Naive B cell (primary cell): ENCODE measurements around the gene RBM25. TPM values are rescaled to one million over a fixed set of nuclear protein-coding genes. Genes with fewer than 3 reads are reported as not detected.
"Not testable (repeated sequence)": the region's sequence is repeated elsewhere in the genome, so short reads cannot be mapped to it uniquely, and the experiment has no call there.

Experiments
- ATAC-seq, 2 donors: fragments of 150-1000 bp; cut with Tn5 transposase; 2 replicates each; pipeline ENCODE4 v1.10.0; 2021; ENCODE audit warnings: low read depth in 2 of 2, mild to moderate bottlenecking in 2 of 2, moderate library complexity in 2 of 2
- DNase-seq: peaks from one replicate; pipeline ENCODE4 v3.0.0; 2022
- H3K27ac Mint-ChIP-seq, 6 donors: one replicate each; pipeline ENCODE4 v1.8.0; 2020 to 2022; ENCODE audit warnings: mild to moderate bottlenecking in 6 of 6, mixed read lengths in 6 of 6, moderate library complexity in 5 of 6, inconsistent platforms in 2 of 6
- H3K27me3 Mint-ChIP-seq, 3 donors: one replicate each; pipeline ENCODE4 v1.8.0; 2021 to 2022; ENCODE audit warnings: mixed read lengths in 3 of 3, mild to moderate bottlenecking in 1 of 3
- H3K36me3 Mint-ChIP-seq, 2 donors: one replicate each; pipeline ENCODE4 v1.8.0; 2020 to 2022; ENCODE audit warnings: mixed read lengths in 2 of 2, inconsistent platforms in 1 of 2, mild to moderate bottlenecking in 1 of 2
- H3K4me1 Mint-ChIP-seq, 3 donors: one replicate each; pipeline ENCODE4 v1.8.0; 2020 to 2022; ENCODE audit warnings: mixed read lengths in 3 of 3, inconsistent platforms in 1 of 3, mild to moderate bottlenecking in 1 of 3, moderate library complexity in 1 of 3
- H3K4me3 Mint-ChIP-seq, 8 donors: one replicate each; pipeline ENCODE4 v1.8.0; 2020 to 2022; ENCODE audit warnings: mild to moderate bottlenecking in 8 of 8, mixed read lengths in 8 of 8, moderate library complexity in 8 of 8, inconsistent platforms in 2 of 8
- H3K9me3 Mint-ChIP-seq, 7 donors: one replicate each; pipeline ENCODE4 v1.8.0; 2020 to 2022; ENCODE audit warnings: mixed read lengths in 7 of 7, mild to moderate bottlenecking in 5 of 7, inconsistent platforms in 2 of 7, moderate library complexity in 1 of 7
- polyA plus RNA-seq, 6 donors: library from polyadenylated mRNA; unstranded; fragments of 300-500 nt; fragmentation: Illumina TruSeq; gene quantifications; one replicate each; pipeline ENCODE4 v1.2.3, GENCODE V29; 2021; ENCODE audit warnings: low read depth in 6 of 6

RBM25 gene
- polyA plus RNA-seq, 6 donors from 2014 or later: 20.6 to 76.8 (median 48.5) TPM

- H3K9me3 Mint-ChIP-seq: no peaks in the 10 kb centered on the region
- H3K4me1 Mint-ChIP-seq: peaks cover 0 to 4% (median 0%) of the 10 kb centered on the region in 3 donors
- no peaks in the 10 kb centered on the region for H3K36me3 Mint-ChIP-seq
- peak overlapping the region in 2 of 6 donors; percentile 15 to 32 for H3K27ac Mint-ChIP-seq
- no peaks in the 10 kb centered on the region for H3K27me3 Mint-ChIP-seq
- DNase-seq (no peak), ATAC-seq (no peak)
- no peak overlapping the region for H3K4me3 Mint-ChIP-seq
Observed at GRCh38 chr14:73153272-73153671, 94.9 kb downstream of the RBM25 start.

- H3K27ac Mint-ChIP-seq: no peak overlapping the region
- no peaks in the 10 kb centered on the region for H3K27me3 Mint-ChIP-seq
- peaks cover 14 to 30% of the 10 kb centered on the region in 2 donors for H3K36me3 Mint-ChIP-seq
- peaks cover 0 to 5% (median 0%) of the 10 kb centered on the region in 3 donors for H3K4me1 Mint-ChIP-seq
- H3K9me3 Mint-ChIP-seq: peaks cover 0 to 1% (median 0%) of the 10 kb centered on the region in 7 donors
- ATAC-seq (no peak), DNase-seq (no peak)
- H3K4me3 Mint-ChIP-seq: no peak overlapping the region
Observed at GRCh38 chr14:73162251-73162650, 103.9 kb downstream of the RBM25 start.

- DNase-seq (no peak), ATAC-seq (no peak)
- Mint-ChIP-seq H3K36me3 (peaks cover 25 to 42% of the 10 kb centered on the region in 2 donors), H3K4me1 (peaks cover 0 to 9% (median 5%) of the 10 kb centered on the region in 3 donors), H3K27me3 (no peaks in the 10 kb centered on the region), H3K9me3 (peaks cover 0 to 1% (median 0%) of the 10 kb centered on the region in 7 donors), H3K4me3 (no peak overlapping the region), H3K27ac (no peak overlapping the region)
Observed at GRCh38 chr14:73166399-73166798, 108.1 kb downstream of the RBM25 start.

GRCh38 chr14:73167727-73168126 lies 109.4 kb downstream of the RBM25 start:
- no peak overlapping the region for H3K4me3 Mint-ChIP-seq
- peaks cover 0 to 1% (median 0%) of the 10 kb centered on the region in 7 donors for H3K9me3 Mint-ChIP-seq
- DNase-seq (no peak), ATAC-seq (no peak)
- peaks cover 0 to 9% (median 5%) of the 10 kb centered on the region in 3 donors for H3K4me1 Mint-ChIP-seq
- H3K27ac Mint-ChIP-seq: peak overlapping the region in 3 of 6 donors; percentile 0 to 38 (median 24)
- H3K36me3 Mint-ChIP-seq: peaks cover 26 to 51% of the 10 kb centered on the region in 2 donors
- no peaks in the 10 kb centered on the region for H3K27me3 Mint-ChIP-seq

- ATAC-seq: no peak
- Mint-ChIP-seq H3K36me3 (peaks cover 20 to 49% of the 10 kb centered on the region in 2 donors), H3K27me3 (no peaks in the 10 kb centered on the region), H3K9me3 (peaks cover 0 to 1% (median 0%) of the 10 kb centered on the region in 7 donors), H3K27ac (peak overlapping the region in 2 of 6 donors; percentile 24 to 34), H3K4me1 (peaks cover 0 to 9% (median 5%) of the 10 kb centered on the region in 3 donors), H3K4me3 (peak overlapping the region in 1 of 8 donors; percentile 38)
- DNase-seq: no peak
Observed at GRCh38 chr14:73168274-73168673, 109.9 kb downstream of the RBM25 start.

GRCh38 chr14:73168691-73169090 lies 110.4 kb downstream of the RBM25 start:
- Mint-ChIP-seq H3K27ac (peak overlapping the region in 1 of 6 donors; percentile 24), H3K4me1 (peaks cover 0 to 5% (median 5%) of the 10 kb centered on the region in 3 donors), H3K9me3 (peaks cover 0 to 1% (median 0%) of the 10 kb centered on the region in 7 donors), H3K27me3 (no peaks in the 10 kb centered on the region), H3K4me3 (no peak overlapping the region), H3K36me3 (peaks cover 16 to 45% of the 10 kb centered on the region in 2 donors)
- DNase-seq (no peak), ATAC-seq (no peak)

- Mint-ChIP-seq H3K36me3 (peaks cover 16 to 38% of the 10 kb centered on the region in 2 donors), H3K27ac (peak overlapping the region in 1 of 6 donors; percentile 24)
- not testable (repeated sequence) for DNase-seq, ATAC-seq, H3K4me3 Mint-ChIP-seq, H3K4me1 Mint-ChIP-seq, H3K27me3 Mint-ChIP-seq, H3K9me3 Mint-ChIP-seq
Observed at GRCh38 chr14:73169855-73170254, 111.5 kb downstream of the RBM25 start.

- peak overlapping the region in 1 of 6 donors; percentile 8 for H3K27ac Mint-ChIP-seq
- no peak for ATAC-seq
- peak overlapping the region in 1 of 8 donors; percentile 15 for H3K4me3 Mint-ChIP-seq
- DNase-seq: no peak
- H3K9me3 Mint-ChIP-seq: peaks cover 0 to 1% (median 0%) of the 10 kb centered on the region in 7 donors
- H3K4me1 Mint-ChIP-seq: peaks cover 0 to 5% (median 4%) of the 10 kb centered on the region in 3 donors
- no peaks in the 10 kb centered on the region for H3K27me3 Mint-ChIP-seq
- H3K36me3 Mint-ChIP-seq: peaks cover 16 to 38% of the 10 kb centered on the region in 2 donors
Observed at GRCh38 chr14:73170686-73171085, 112.4 kb downstream of the RBM25 start.

- Mint-ChIP-seq H3K36me3 (peaks cover 19 to 43% of the 10 kb centered on the region in 2 donors), H3K4me3 (no peak overlapping the region), H3K4me1 (peaks cover 0 to 5% (median 4%) of the 10 kb centered on the region in 3 donors), H3K27ac (peak overlapping the region in 1 of 6 donors; percentile 61), H3K9me3 (peaks cover 0 to 1% (median 0%) of the 10 kb centered on the region in 7 donors), H3K27me3 (no peaks in the 10 kb centered on the region)
- no peak for DNase-seq
- ATAC-seq: no peak
Observed at GRCh38 chr14:73172500-73172899, 114.2 kb downstream of the RBM25 start.

- peak; percentile 17 for DNase-seq
- Mint-ChIP-seq H3K4me3 (no peak overlapping the region), H3K9me3 (peaks cover 0 to 1% (median 0%) of the 10 kb centered on the region in 7 donors), H3K36me3 (peaks cover 16 to 39% of the 10 kb centered on the region in 2 donors), H3K27ac (peak overlapping the region in 3 of 6 donors; percentile 22 to 61 (median 33)), H3K4me1 (peaks cover 0 to 5% (median 4%) of the 10 kb centered on the region in 3 donors), H3K27me3 (no peaks in the 10 kb centered on the region)
- peak; percentile 33 to 41 for ATAC-seq
Observed at GRCh38 chr14:73173092-73173735, 114.9 kb downstream of the RBM25 start.

Other genes starting within 250 kb of the RBM25 start
- 1 to 10 TPM; 4.2 to 9.0 (median 6.1) TPM for gene DPF3, start 164.4 kb upstream of the RBM25 start, polyA plus RNA-seq
- gene DCAF4, start 132.1 kb upstream of the RBM25 start, polyA plus RNA-seq: 10 to 100 TPM; 11.9 to 19.0 (median 13.3) TPM
- gene ZFYVE1, start 31.4 kb upstream of the RBM25 start, polyA plus RNA-seq: 1 to 10 TPM; 5.5 to 9.5 (median 6.8) TPM
- gene PSEN1, start 78.0 kb downstream of the RBM25 start, polyA plus RNA-seq: 10 to 100 TPM; 30.9 to 46.2 (median 36.8) TPM
- under 1 TPM in 5 of 6 donors, not detected in 1; 0.38 to 0.76 (median 0.59) TPM for gene PAPLN, start 179.0 kb downstream of the RBM25 start, polyA plus RNA-seq